GM21526 (cell line): Measurements from ENCODE around the gene ANKRD31.
"Not testable (repeated sequence)": the region's sequence is repeated elsewhere in the genome, so short reads cannot be mapped to it uniquely, and the experiment has no call there.

Source experiments
- ATAC-seq: cut with Tn5 transposase; IDR thresholded peaks from one replicate; pipeline ENCODE4 v1.9.1; 2021; ENCODE audit warnings: moderate library complexity; ENCODE audit not compliant: unreplicated experiment, low FRiP score

The ANKRD31 gene

GRCh38 chr5:75167345-75167744 is 69.3 kb downstream of the ANKRD31 start:
- no peak for ATAC-seq

DNA sequence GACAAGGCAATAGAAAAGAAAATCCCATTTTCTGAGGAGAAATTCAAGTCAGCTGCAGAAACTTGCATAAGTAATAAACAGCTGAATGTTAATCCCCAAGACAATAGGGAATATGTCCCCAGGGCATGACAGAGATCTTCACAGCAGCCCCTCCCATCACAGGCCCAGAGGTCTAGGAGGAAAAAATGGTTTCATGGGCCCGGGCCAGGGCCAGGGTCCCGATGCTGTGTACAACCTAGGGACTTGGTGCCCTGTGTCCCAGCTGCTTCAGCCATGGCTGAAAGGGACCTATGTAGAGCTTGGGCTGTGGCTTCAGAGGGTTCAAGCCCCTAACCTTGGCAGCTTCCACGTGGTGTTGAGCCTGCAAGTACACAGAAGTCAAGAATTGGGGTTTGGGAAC is 75.2 kb downstream of the ANKRD31 start:
- not testable (repeated sequence) for ATAC-seq

DNA sequence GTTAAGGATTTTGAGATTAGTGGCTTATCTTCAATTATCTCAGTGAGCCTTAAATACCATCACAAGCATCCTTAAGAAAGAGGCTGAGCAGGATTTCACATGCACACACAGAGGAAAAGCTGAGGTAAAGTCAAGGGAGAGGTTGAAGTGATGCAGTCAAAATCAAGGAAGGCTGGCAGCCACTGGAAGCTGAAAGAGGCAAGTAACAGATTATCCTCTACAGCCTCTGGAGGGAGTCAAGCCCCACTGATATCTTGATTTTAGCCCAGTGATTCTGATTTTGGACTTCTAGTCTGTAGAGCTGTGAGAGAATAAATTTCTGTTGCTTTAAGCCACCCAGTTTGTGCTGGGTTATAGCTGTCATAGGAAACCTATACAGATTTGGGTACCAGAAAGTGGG is 80.1 kb downstream of the ANKRD31 start:
- no peak for ATAC-seq

DNA sequence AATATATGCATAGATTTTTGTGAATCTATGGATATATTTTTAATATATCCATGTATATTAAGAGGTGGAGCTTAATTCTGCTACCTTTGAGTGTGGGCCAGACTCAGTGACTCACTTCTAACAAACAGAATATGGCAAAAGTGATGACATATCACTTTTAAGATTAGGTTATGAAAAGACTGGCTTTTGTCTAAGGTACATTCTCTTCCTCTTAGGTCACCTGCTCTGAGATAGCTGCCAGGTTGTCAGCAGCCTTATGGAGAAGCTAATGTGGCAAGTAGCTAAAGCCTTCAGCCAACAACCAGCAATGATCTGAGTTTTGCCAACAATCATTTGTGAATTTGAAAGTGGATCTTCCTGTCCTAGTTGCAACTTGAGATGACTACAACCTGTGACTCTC is 83.8 kb downstream of the ANKRD31 start:
- no peak for ATAC-seq

DNA sequence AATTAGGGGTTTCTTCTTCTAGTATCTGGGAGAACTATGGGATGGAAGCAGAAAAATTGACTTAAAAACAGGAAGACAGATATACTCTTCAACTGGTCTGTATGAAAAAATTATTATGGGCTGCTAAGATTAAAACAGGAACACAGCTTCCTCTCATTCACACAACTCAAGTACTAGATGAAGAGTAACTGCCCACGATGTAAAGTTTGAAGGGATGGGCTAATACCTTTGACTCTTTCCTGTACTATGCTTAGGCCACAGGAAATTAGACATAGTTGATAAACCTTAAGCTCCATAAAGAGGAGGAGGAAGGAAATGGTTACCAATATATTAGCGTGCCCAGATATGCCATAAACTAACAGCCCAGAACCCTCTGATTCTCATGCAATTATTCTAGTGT is 88.6 kb downstream of the ANKRD31 start:
- no peak for ATAC-seq

GRCh38 chr5:75142566-75143136 is 94.0 kb downstream of the ANKRD31 start:
- ATAC-seq = no peak

DNA sequence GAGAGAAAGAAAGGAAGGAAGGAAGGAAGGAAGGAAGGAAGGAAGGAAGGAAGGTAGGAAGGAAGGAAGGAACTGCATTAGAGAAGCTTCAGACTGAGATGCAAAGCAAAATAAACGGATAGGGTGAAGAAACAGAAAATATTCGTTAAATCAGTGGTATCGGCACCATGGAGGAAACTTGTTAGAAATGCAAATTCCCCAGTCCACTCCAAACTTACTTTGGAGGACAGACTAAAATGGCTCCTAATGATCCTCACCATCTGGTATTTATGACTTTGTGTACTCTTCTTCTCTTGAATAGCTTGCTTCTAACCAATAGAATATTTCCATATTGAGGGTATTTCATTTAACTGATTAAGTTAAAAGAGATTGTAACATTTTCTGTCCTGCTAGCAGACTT is 96.4 kb downstream of the ANKRD31 start:
- no peak for ATAC-seq

- ATAC-seq = no peak
These were observed 98.0 kb downstream of the ANKRD31 start for GRCh38 chr5:75138689-75139088.

DNA sequence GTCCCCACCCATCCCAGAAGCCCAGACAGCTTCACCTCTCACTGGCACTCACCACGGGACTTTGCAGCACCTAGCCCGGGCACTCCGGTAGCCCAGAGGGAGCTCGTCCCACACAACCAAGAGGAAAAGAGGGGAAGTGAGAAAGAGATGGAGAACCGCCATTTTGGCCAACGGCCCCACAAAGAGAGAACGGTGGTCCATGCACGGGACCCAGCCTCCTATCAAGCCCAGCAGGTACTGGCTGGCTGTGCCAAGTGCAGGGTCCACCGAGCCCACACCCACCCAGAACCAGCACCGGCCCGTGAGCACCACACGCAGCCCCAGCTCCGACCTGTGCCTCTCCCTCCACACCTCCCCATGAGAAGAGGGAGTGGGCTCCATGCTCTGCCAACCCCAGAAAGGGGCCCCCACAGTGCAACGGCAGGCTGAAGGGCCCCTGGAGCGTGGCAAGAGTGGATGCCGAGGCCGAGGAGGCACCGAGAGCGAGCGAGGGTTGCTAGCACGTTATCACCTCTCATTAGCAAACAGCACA is 105.8 kb downstream of the ANKRD31 start:
- no peak for ATAC-seq

DNA sequence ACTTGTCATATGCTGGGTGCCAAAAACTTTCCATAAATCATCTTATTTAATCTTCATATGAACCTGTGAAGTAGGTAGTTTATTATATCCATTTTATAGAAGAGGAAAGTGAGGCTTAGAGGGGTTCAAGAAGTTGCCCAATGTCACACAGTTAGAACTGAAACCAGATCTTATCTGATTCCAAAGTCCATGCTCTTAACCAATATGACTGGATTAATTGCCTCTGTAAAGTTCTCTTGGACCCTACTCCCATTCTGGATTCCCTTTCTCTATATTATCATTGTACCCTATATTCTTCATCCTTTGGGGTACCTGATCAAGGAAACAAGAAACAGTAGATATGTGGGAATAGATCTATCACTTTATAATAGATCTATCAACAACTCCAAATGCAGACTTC is 119.8 kb downstream of the ANKRD31 start:
- ATAC-seq = no peak

GRCh38 chr5:75114311-75114710 is 122.4 kb downstream of the ANKRD31 start:
- ATAC-seq = not testable (repeated sequence)

- no peak for ATAC-seq
These were observed 123.1 kb downstream of the ANKRD31 start for GRCh38 chr5:75113354-75114113.

DNA sequence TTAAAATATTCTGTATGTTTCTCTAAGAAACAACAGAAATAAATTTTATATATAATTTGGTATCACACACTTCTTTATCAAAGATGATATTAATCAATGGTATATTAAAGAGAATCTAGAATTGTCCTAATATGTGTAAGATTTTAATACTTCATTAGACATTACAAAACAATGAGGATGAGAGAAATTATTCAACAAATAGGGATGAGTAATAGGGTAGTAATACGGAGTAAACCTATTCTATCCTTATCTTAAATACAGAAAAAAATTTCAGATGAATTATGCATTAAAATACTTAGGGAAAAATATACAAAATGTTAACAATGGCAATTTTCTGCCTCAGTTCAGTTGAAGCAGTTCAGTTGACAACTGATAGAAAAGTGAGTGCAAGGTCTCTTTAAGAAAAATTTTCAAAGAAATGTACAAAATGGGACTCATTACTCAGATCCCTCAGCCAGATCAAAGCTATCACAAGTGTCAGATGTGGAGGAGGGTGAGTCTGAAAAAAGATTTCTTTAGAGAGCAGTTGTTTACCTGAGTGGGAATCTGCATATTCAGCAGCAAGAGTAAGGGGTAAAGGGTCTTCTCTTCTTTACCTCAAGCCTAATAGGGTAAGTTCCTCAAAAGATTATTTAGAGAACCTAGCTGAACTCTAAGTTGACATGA is 127.6 kb downstream of the ANKRD31 start:
- no peak for ATAC-seq

DNA sequence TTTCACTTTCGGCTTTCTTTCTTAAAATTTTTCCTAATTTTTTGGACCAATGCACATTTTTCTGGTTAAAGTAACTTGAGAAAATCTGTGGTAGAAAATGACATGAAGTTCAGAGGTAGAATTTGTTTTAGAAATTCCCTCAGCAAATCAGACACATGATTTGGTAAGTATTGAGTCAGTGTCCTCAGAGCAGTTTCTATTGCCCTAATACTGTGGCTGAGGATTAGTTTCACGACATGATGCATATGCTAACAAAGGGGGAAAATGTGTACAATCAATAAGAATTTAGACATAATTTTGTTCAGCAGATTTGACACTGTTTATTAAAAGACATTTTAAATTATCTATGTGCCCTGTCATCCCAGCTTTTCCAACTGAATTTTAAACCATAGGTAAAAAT is 128.2 kb downstream of the ANKRD31 start:
- ATAC-seq = no peak

DNA sequence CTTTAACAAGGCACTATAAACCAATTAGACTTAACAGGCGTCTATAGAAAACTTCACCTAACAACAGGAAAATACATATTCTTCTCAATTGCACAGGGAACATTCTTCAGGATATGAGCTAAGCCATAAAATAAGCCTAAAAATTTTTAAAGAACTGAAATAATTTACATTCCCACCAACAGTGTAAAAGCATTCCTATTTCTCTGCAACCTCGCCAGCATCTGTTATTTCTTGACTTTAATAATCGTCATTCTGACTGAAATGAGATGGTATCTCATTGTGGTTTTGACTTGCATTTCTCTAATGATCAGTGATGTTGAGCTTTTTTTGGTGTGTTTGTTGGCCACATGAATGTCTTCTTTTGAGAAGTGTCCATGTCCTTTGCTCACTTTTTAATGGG is 140.7 kb downstream of the ANKRD31 start:
- not testable (repeated sequence) for ATAC-seq

- no peak for ATAC-seq
These were observed 145.1 kb downstream of the ANKRD31 start for GRCh38 chr5:75091597-75091996.

GRCh38 chr5:75089662-75090061 is 147.0 kb downstream of the ANKRD31 start:
- ATAC-seq = no peak

GRCh38 chr5:75089137-75089536 is 147.5 kb downstream of the ANKRD31 start:
- ATAC-seq = no peak

- ATAC-seq = no peak
These were observed 148.0 kb downstream of the ANKRD31 start for GRCh38 chr5:75088648-75089047.

GRCh38 chr5:75081510-75081909 is 155.2 kb downstream of the ANKRD31 start:
- ATAC-seq = no peak

GRCh38 chr5:75079346-75079745 is 157.3 kb downstream of the ANKRD31 start:
- not testable (repeated sequence) for ATAC-seq

- no peak for ATAC-seq
These were observed 158.7 kb downstream of the ANKRD31 start for GRCh38 chr5:75078027-75078426.
